ENCODE results near the gene SLAMF6.
A peak's percentile ranks its signal among the peaks of the same experiment; 100 is the strongest.
"Not testable (repeated sequence)": the region's sequence is repeated elsewhere in the genome, so short reads cannot be mapped to it uniquely, and the experiment has no call there.

SLAMF6 gene

GRCh38 chr1:160483505-160484185, 39.4 kb downstream of the SLAMF6 start:
- Histone ChIP-seq H3F3A (ENCODE audit: control insufficient read depth, insufficient read depth) (peaks cover 14% of the 10 kb centered on the region), H3K79me2 (ENCODE audit: control insufficient read depth, low read length) (no peaks in the 10 kb centered on the region), H4K20me1 (ENCODE audit: control insufficient read depth, insufficient read depth, low read depth, low read length) (no peaks in the 10 kb centered on the region), H3K36me3 (ENCODE audit: control insufficient read depth, low read length) (peaks cover 27% of the 10 kb centered on the region), H3K4me1 (ENCODE audit: control insufficient read depth, low read length) (peaks cover 53% of the 10 kb centered on the region), H3K9me2 (replicated peaks; ENCODE audit: control insufficient read depth, low read length) (no peaks in the 10 kb centered on the region), H3K9me3 (ENCODE audit: control insufficient read depth, insufficient read depth, low read length) (peaks cover 18% of the 10 kb centered on the region; the same call in 1 of the 2 replicates), H3K27ac (ENCODE audit: low read depth, low read length) (peak overlapping the region; percentile 19; the same call in 1 of the 2 replicates), H3K4me2 (ENCODE audit: low read length) (no peak overlapping the region), H3K27me3 (ENCODE audit: control insufficient read depth, low read length) (no peaks in the 10 kb centered on the region), H3K4me3 (ENCODE audit: low read length) (no peak overlapping the region)
- TF ChIP-seq EZH2phosphoT487 (IDR thresholded peaks at IDR 0.05; ENCODE audit: borderline replicate concordance, low read length) (no peak), CTCF (IDR thresholded peaks at IDR 0.05; ENCODE audit: low read depth, low read length, poor library complexity, severe bottlenecking) (no peak)

- H3K36me3 ChIP-seq (ENCODE audit: control insufficient read depth, low read length), result peaks cover 19% of the 10 kb centered on the region
- TF ChIP-seq EZH2phosphoT487 (IDR thresholded peaks at IDR 0.05; ENCODE audit: borderline replicate concordance, low read length) (no peak), CTCF (IDR thresholded peaks at IDR 0.05; ENCODE audit: low read depth, low read length, poor library complexity, severe bottlenecking) (no peak)
- peaks cover 18% of the 10 kb centered on the region; the same call in 1 of the 2 replicates for H3K9me3 ChIP-seq (ENCODE audit: control insufficient read depth, insufficient read depth, low read length)
- no peak overlapping the region for H3K27ac ChIP-seq (ENCODE audit: low read depth, low read length)
- no peaks in the 10 kb centered on the region for H4K20me1 ChIP-seq (ENCODE audit: control insufficient read depth, insufficient read depth, low read depth, low read length)
- no peak overlapping the region for H3K4me2 ChIP-seq (ENCODE audit: low read length)
- 0 out of 2 replicates have a peak, but pooled peaks cover 3% of the 10 kb centered on the region for H3F3A ChIP-seq (ENCODE audit: control insufficient read depth, insufficient read depth)
- no peaks in the 10 kb centered on the region for H3K79me2 ChIP-seq (ENCODE audit: control insufficient read depth, low read length)
- H3K4me3 ChIP-seq (ENCODE audit: low read length), result no peak overlapping the region
- no peaks in the 10 kb centered on the region for H3K27me3 ChIP-seq (ENCODE audit: control insufficient read depth, low read length)
- peaks cover 38% of the 10 kb centered on the region for H3K4me1 ChIP-seq (ENCODE audit: control insufficient read depth, low read length)
- no peaks in the 10 kb centered on the region for H3K9me2 ChIP-seq (replicated peaks; ENCODE audit: control insufficient read depth, low read length)
These were observed 41.0 kb downstream of the SLAMF6 start for GRCh38 chr1:160481979-160482596.

- Histone ChIP-seq H3K4me1 (ENCODE audit: control insufficient read depth, low read length) (peaks cover 25% of the 10 kb centered on the region), H3K9me3 (ENCODE audit: control insufficient read depth, insufficient read depth, low read length) (peaks cover 12% of the 10 kb centered on the region; the same call in 1 of the 2 replicates)
- H3K9me2 ChIP-seq (replicated peaks; ENCODE audit: control insufficient read depth, low read length); H3K27me3 ChIP-seq (ENCODE audit: control insufficient read depth, low read length); H3K4me3 ChIP-seq (ENCODE audit: low read length); H3K79me2 ChIP-seq (ENCODE audit: control insufficient read depth, low read length); H3K4me2 ChIP-seq (ENCODE audit: low read length); H3K36me3 ChIP-seq (ENCODE audit: control insufficient read depth, low read length); H3K27ac ChIP-seq (ENCODE audit: low read depth, low read length); H4K20me1 ChIP-seq (ENCODE audit: control insufficient read depth, insufficient read depth, low read depth, low read length); H3F3A ChIP-seq (ENCODE audit: control insufficient read depth, insufficient read depth): not testable (repeated sequence)
These were observed 42.3 kb downstream of the SLAMF6 start for GRCh38 chr1:160480781-160481180.

- not testable (repeated sequence) for H3K27ac ChIP-seq (ENCODE audit: low read depth, low read length); H3K79me2 ChIP-seq (ENCODE audit: control insufficient read depth, low read length); H3K27me3 ChIP-seq (ENCODE audit: control insufficient read depth, low read length); H3K4me3 ChIP-seq (ENCODE audit: low read length); H3K4me2 ChIP-seq (ENCODE audit: low read length); H3F3A ChIP-seq (ENCODE audit: control insufficient read depth, insufficient read depth); H3K36me3 ChIP-seq (ENCODE audit: control insufficient read depth, low read length); H3K9me2 ChIP-seq (replicated peaks; ENCODE audit: control insufficient read depth, low read length); H4K20me1 ChIP-seq (ENCODE audit: control insufficient read depth, insufficient read depth, low read depth, low read length)
- H3K4me1 ChIP-seq (ENCODE audit: control insufficient read depth, low read length), result peaks cover 24% of the 10 kb centered on the region
- H3K9me3 ChIP-seq (ENCODE audit: control insufficient read depth, insufficient read depth, low read length), result peaks cover 12% of the 10 kb centered on the region; the same call in 1 of the 2 replicates
These were observed 44.0 kb downstream of the SLAMF6 start for GRCh38 chr1:160479091-160479490.
